Mesothelial cell of epicardium (in vitro differentiated cells): ENCODE measurements around the gene S100A5. TPM values are rescaled to one million over a fixed set of nuclear protein-coding genes. Genes with fewer than 3 reads are reported as not detected.
A peak's percentile ranks its signal among the peaks of the same experiment; 100 is the strongest.
"Not testable (repeated sequence)": the region's sequence is repeated elsewhere in the genome, so short reads cannot be mapped to it uniquely, and the experiment has no call there.

Experiments used
- DNase-seq, 2 experiments: peaks; one replicate each; pipeline ENCODE4 v3.0.0; 2021; ENCODE audit warnings: low spot score in 2 of 2; ENCODE audit not compliant: unreplicated experiment in 2 of 2
- H3K27ac Mint-ChIP-seq: 2 replicates; pipeline ENCODE4 v1.8.0; 2021; ENCODE audit warnings: mixed read lengths
- H3K27me3 Mint-ChIP-seq: 2 replicates; pipeline ENCODE4 v1.8.0; 2021; ENCODE audit warnings: low read depth, mixed read lengths
- H3K36me3 Mint-ChIP-seq: 2 replicates; pipeline ENCODE4 v1.8.0; 2021; ENCODE audit warnings: mixed read lengths
- H3K4me1 Mint-ChIP-seq: 2 replicates; pipeline ENCODE4 v1.8.0; 2021; ENCODE audit warnings: mixed read lengths
- H3K4me3 Mint-ChIP-seq: 2 replicates; pipeline ENCODE4 v1.8.0; 2021; ENCODE audit warnings: mild to moderate bottlenecking, moderate library complexity, mixed read lengths
- H3K9me3 Mint-ChIP-seq: 2 replicates; pipeline ENCODE4 v1.8.0; 2021; ENCODE audit warnings: mixed read lengths
- total RNA-seq: library from RNA; stranded (reverse); gene quantifications from 3 replicates; pipeline ENCODE4 v1.2.1, GENCODE V29; 2021
- TF ChIP-seq, protein P1 (sequence below): fragments of 200-600 bp; sonication (generic); IDR thresholded peaks from one replicate; pipeline ENCODE4 v1.5.0; 2021; ENCODE audit warnings: antibody characterized with exemption; ENCODE audit not compliant: unreplicated experiment

The S100A5 gene
- total RNA-seq, 1 donor from 2014 or later = not detected

DNA sequence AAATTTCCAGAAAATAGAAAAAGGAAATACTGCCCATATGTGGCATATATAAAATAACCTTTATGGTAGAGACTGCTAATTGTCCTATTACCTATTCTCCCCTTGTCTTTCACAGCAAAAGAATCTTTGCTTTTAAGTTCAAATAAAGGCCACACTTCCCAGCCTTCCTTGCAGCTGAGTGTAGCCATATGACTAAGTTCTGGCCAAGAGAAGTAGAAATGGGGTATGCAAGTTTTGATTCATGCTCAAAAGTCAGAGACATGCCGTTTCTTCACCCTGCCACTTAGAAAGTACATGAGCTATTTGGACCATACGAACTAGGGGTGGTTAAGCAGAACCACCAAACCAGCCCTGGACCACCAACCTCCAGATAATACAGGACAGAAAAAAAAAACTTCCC lies 43.2 kb upstream of the S100A5 start:
- Mint-ChIP-seq H3K4me3 (no peak overlapping the region), H3K4me1 (peaks cover 18% of the 10 kb centered on the region), H3K36me3 (no peaks in the 10 kb centered on the region), H3K27ac (peak overlapping the region; percentile 1), H3K9me3 (no peaks in the 10 kb centered on the region), H3K27me3 (no peaks in the 10 kb centered on the region)
- no peak for DNase-seq
- TF ChIP-seq, protein P1, sequence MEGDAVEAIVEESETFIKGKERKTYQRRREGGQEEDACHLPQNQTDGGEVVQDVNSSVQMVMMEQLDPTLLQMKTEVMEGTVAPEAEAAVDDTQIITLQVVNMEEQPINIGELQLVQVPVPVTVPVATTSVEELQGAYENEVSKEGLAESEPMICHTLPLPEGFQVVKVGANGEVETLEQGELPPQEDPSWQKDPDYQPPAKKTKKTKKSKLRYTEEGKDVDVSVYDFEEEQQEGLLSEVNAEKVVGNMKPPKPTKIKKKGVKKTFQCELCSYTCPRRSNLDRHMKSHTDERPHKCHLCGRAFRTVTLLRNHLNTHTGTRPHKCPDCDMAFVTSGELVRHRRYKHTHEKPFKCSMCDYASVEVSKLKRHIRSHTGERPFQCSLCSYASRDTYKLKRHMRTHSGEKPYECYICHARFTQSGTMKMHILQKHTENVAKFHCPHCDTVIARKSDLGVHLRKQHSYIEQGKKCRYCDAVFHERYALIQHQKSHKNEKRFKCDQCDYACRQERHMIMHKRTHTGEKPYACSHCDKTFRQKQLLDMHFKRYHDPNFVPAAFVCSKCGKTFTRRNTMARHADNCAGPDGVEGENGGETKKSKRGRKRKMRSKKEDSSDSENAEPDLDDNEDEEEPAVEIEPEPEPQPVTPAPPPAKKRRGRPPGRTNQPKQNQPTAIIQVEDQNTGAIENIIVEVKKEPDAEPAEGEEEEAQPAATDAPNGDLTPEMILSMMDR = no peak

DNA sequence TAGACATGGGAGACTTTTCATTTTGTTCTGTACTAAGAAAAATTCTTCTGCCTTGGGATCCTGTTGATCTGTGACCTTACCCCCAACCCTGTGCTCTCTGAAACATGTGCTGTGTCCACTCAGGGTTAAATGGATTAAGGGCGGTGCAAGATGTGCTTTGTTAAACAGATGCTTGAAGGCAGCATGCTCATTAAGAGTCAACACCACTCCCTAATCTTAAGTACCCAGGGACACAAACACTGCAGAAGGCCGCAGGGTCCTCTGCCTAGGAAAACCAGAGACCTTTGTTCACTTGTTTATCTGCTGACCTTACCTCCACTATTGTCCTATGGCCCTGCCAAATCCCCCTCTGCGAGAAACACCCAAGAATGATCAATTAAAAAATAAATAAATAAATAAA lies 42.8 kb upstream of the S100A5 start:
- not testable (repeated sequence) for DNase-seq, H3K36me3 Mint-ChIP-seq, H3K27me3 Mint-ChIP-seq, H3K4me3 Mint-ChIP-seq, H3K27ac Mint-ChIP-seq, H3K9me3 Mint-ChIP-seq
- peaks cover 23% of the 10 kb centered on the region for H3K4me1 Mint-ChIP-seq

DNA sequence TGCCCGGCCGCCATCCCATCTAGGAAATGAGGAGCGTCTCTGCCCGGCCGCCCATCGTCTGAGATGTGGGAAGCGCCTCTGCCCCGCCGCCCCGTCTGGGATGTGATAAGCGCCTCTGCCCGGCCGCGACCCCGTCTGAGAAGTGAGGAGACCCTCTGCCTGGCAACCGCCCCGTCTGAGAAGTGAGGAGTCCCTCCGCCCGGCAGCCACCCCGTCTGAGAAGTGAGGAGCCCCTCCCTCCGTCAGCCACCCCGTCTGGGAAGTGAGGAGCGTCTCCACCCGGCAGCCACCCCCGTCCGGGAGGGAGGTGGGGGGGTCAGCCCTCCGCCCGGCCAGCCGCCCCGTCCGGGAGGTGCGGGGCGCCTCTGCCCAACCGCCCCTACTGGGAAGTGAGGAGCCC lies 42.1 kb upstream of the S100A5 start:
- H3K36me3 Mint-ChIP-seq, H3K27me3 Mint-ChIP-seq, H3K4me3 Mint-ChIP-seq, H3K27ac Mint-ChIP-seq, DNase-seq, H3K9me3 Mint-ChIP-seq: not testable (repeated sequence)
- H3K4me1 Mint-ChIP-seq = peaks cover 29% of the 10 kb centered on the region

DNA sequence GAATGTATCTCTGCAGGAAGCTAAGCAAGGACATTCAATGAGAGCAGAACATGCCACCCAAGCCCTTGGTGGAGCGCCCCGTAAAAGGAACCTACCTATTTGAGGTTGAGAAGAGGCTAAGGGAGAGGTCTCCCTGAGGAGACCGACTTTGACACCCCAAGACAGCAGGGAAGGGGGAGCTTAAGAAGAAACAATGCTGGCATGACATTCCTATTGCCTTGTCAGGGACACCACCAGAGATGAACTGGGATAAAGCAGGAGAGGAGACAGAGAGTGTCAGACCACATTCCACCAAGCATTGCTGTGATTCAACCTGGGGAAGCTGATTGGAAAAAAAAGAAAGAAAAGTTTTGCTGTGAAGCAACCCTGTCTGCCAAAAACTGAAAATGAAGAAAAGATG lies 38.2 kb upstream of the S100A5 start:
- DNase-seq = no peak
- Mint-ChIP-seq H3K9me3 (no peaks in the 10 kb centered on the region), H3K36me3 (no peaks in the 10 kb centered on the region), H3K4me1 (peaks cover 20% of the 10 kb centered on the region), H3K4me3 (no peak overlapping the region), H3K27ac (peak overlapping the region; percentile 62), H3K27me3 (no peaks in the 10 kb centered on the region)
- TF ChIP-seq, protein P1 = no peak

DNA sequence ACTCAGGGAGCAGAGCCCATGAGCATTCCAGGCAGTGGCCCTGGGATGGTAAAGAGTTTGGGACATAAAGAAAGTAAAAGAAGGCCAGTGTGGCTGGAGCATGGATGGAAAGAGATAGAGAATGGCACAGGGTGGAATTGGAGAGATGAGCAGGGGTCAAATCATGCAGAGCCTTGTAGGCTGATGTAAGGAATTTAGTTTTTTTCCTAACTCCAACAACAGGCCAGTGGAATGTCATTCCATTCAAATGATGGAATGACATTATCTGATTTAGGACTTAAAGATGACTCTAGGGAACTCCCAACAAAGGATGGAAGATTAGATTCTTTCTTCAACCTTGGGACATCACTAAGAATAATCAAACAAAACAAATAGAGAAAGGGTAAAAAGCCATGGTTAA lies 37.8 kb upstream of the S100A5 start:
- Mint-ChIP-seq H3K4me1 (peaks cover 18% of the 10 kb centered on the region), H3K36me3 (no peaks in the 10 kb centered on the region), H3K27ac (peak overlapping the region; percentile 62), H3K9me3 (no peaks in the 10 kb centered on the region), H3K27me3 (no peaks in the 10 kb centered on the region), H3K4me3 (no peak overlapping the region)
- DNase-seq = no peak
- TF ChIP-seq, protein P1 = no peak

DNA sequence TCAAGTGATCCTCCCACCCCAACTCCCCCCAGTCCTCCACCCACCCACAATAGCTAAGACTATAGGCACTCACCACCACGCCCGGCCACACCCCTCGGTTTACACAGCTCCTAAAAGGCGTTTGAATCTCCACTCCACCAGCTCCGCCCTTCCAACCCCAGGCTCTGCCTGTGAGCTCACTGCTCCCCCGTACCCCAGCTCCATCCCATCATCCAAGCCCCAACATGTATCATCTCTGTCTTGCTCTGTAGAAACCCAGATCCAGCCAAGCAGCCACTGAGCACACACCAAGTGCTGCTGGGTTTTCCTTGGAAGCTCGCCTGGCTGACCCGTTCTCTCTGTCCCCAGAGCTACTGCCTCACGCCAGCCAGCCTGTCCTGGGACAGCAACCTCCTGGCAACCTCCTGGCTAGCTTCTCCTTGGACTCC lies 36.9 kb upstream of the S100A5 start:
- TF ChIP-seq, protein P1 = no peak
- Mint-ChIP-seq H3K4me1 (peaks cover 20% of the 10 kb centered on the region), H3K36me3 (no peaks in the 10 kb centered on the region), H3K27me3 (no peaks in the 10 kb centered on the region), H3K4me3 (no peak overlapping the region), H3K27ac (peak overlapping the region; percentile 13), H3K9me3 (no peaks in the 10 kb centered on the region)
- no peak for DNase-seq

DNA sequence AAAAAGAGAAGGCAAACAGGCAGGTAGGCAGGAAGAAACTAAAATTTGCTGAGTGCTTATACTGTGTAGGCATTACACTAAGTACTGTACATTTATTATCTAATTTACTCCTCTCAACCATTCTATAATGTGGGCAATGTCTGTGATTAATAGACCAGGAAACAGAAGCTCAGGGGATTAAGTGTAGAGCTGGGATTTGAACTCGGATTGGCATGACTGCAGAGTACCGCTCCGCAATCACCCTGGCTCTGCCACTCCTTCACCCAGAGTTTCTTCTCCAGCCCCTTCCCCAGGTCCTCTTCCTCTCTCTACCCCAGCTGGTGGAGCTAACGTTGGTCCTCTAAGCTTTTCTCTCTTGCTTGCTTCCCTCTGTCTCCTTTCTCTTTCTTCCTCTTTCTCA lies 36.4 kb upstream of the S100A5 start:
- H3K27ac Mint-ChIP-seq = no peak overlapping the region
- no peaks in the 10 kb centered on the region for H3K9me3 Mint-ChIP-seq
- H3K4me1 Mint-ChIP-seq = peaks cover 20% of the 10 kb centered on the region
- H3K27me3 Mint-ChIP-seq = no peaks in the 10 kb centered on the region
- H3K36me3 Mint-ChIP-seq = no peaks in the 10 kb centered on the region
- DNase-seq = no peak
- no peak overlapping the region for H3K4me3 Mint-ChIP-seq
- TF ChIP-seq, protein P1 = no peak

DNA sequence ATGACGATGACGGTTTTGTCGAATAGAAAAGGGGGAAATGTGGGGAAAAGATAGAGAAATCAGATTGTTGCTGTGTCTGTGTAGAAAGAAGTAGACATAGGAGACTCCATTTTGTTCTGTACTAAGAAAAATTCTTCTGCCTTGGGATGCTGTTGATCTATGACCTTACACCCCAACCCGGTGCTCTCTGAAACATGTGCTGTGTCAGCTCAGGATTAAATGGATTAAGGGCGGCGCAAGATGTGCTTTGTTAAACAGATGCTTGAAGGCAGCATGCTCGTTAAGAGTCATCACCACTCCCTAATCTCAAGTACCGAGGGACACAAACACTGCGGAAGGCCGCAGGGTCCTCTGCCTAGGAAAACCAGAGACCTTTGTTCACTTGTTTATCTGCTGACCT lies 34.8 kb upstream of the S100A5 start:
- H3K36me3 Mint-ChIP-seq, H3K27me3 Mint-ChIP-seq, H3K4me3 Mint-ChIP-seq, H3K27ac Mint-ChIP-seq, DNase-seq, H3K9me3 Mint-ChIP-seq: not testable (repeated sequence)
- peaks cover 20% of the 10 kb centered on the region for H3K4me1 Mint-ChIP-seq

DNA sequence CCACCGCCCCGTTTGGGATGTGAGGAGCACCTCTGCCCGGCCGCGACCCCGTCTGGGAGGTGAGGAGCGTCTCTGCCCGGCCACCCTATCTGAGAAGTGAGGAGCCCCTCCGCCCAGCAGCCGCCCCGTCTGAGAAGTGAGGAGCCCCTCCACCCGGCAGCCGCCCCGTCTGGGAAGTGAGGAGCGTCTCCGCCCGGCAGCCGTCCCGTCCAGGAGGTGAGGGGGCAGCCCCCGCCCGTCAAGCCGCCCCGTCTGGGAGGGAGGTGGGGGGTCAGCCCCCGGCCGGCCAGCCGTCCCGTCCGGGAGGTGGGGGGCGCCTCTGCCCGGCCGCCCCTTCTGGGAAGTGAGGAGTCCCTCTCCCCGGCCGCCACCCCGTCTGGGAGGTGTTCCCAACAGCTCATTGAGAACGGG lies 34.4 kb upstream of the S100A5 start:
- not testable (repeated sequence) for H3K4me3 Mint-ChIP-seq, H3K36me3 Mint-ChIP-seq, H3K27ac Mint-ChIP-seq, DNase-seq, H3K9me3 Mint-ChIP-seq, H3K27me3 Mint-ChIP-seq
- peaks cover 20% of the 10 kb centered on the region for H3K4me1 Mint-ChIP-seq
